Measurements from ENCODE around the gene SLC10A1. TPM values are rescaled to one million over a fixed set of nuclear protein-coding genes. Genes with fewer than 3 reads are reported as not detected.

Gene SLC10A1
- polyA plus RNA-seq, 1 donor (not counting 4 experiments of a cell fraction or from before 2014, with no cell fraction given): not detected

DNA sequence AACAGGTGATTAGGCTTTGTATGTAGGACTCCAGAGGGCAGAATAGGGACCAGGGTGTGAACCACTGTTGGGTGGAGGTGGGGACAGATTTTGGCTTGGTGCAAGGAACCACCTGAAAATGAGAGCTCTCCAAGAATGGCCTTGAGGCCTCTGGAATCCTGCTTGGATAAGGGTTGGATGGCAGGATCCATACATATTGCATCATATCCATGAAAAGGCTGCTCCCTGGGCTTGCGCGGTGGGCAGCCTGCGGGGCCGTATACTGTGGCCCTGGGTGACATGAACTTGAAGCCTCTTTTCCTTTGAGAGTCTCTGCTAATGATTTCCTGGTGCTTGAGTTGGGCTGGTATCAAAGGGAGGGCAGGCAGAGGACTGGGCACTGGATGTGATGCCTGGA lies 1.3 kb upstream of the SLC10A1 start:
- dilution Hi-C loops (cut with MboI; ENCODE audit: extremely low pct_ligation_motif_present, low sequenced_read_pairs): no loop called here
- H2AFZ ChIP-seq (ENCODE audit: control insufficient read depth, low read length): no peak overlapping the region
- H4K20me1 ChIP-seq (ENCODE audit: control insufficient read depth, extremely low read depth, insufficient read depth, low read length): no peaks in the 10 kb centered on the region
- H3K9ac ChIP-seq (ENCODE audit: control insufficient read depth, extremely low read depth, insufficient read depth, low read length): no peak overlapping the region
- no peaks in the 10 kb centered on the region for H3K27me3 ChIP-seq (ENCODE audit: control insufficient read depth, extremely low read depth, insufficient read depth, low read length)
- H3K9me1 ChIP-seq (ENCODE audit: control insufficient read depth, extremely low read depth, insufficient read depth, low read length): no peaks in the 10 kb centered on the region
- no peaks in the 10 kb centered on the region for H3K9me3 ChIP-seq (ENCODE audit: control insufficient read depth, low read depth, low read length)
- H3K79me2 ChIP-seq (ENCODE audit: control insufficient read depth, insufficient read depth, low read length): no peaks in the 10 kb centered on the region
- no peaks in the 10 kb centered on the region for H3K36me3 ChIP-seq (ENCODE audit: control insufficient read depth in 2 of 2, extremely low read depth in 1 of 2, insufficient read depth in 2 of 2, low read length in 2 of 2)
- TF ChIP-seq, protein P1, sequence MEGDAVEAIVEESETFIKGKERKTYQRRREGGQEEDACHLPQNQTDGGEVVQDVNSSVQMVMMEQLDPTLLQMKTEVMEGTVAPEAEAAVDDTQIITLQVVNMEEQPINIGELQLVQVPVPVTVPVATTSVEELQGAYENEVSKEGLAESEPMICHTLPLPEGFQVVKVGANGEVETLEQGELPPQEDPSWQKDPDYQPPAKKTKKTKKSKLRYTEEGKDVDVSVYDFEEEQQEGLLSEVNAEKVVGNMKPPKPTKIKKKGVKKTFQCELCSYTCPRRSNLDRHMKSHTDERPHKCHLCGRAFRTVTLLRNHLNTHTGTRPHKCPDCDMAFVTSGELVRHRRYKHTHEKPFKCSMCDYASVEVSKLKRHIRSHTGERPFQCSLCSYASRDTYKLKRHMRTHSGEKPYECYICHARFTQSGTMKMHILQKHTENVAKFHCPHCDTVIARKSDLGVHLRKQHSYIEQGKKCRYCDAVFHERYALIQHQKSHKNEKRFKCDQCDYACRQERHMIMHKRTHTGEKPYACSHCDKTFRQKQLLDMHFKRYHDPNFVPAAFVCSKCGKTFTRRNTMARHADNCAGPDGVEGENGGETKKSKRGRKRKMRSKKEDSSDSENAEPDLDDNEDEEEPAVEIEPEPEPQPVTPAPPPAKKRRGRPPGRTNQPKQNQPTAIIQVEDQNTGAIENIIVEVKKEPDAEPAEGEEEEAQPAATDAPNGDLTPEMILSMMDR (optimal IDR thresholded peaks at IDR 0.05 in 1 of 3, IDR thresholded peaks at IDR 0.05 in 1 of 3, conservative IDR thresholded peaks at IDR 0.05 in 1 of 3; ENCODE audit: extremely low read depth in 1 of 3, insufficient read depth in 2 of 3, low read length in 3 of 3): no peak
- no peak for TF ChIP-seq EZH2 (IDR thresholded peaks at IDR 0.05; ENCODE audit: low read length)
- no peak overlapping the region for H3K4me3 ChIP-seq (ENCODE audit: control insufficient read depth in 2 of 3, extremely low read depth in 1 of 3, insufficient read depth in 2 of 3, low read depth in 1 of 3, low read length in 3 of 3)
- H3K4me1 ChIP-seq (ENCODE audit: control insufficient read depth, extremely low read depth, insufficient read depth, low read length): no peaks in the 10 kb centered on the region
- H3K4me2 ChIP-seq (ENCODE audit: control insufficient read depth, extremely low read depth, insufficient read depth, low read depth, low read length): no peak overlapping the region
- FAIRE-seq (no peak), DNase-seq (ENCODE audit: low read depth, low spot score) (no peak)
- no peak overlapping the region for H3K27ac ChIP-seq (ENCODE audit: control insufficient read depth, insufficient read depth, low read length)

DNA sequence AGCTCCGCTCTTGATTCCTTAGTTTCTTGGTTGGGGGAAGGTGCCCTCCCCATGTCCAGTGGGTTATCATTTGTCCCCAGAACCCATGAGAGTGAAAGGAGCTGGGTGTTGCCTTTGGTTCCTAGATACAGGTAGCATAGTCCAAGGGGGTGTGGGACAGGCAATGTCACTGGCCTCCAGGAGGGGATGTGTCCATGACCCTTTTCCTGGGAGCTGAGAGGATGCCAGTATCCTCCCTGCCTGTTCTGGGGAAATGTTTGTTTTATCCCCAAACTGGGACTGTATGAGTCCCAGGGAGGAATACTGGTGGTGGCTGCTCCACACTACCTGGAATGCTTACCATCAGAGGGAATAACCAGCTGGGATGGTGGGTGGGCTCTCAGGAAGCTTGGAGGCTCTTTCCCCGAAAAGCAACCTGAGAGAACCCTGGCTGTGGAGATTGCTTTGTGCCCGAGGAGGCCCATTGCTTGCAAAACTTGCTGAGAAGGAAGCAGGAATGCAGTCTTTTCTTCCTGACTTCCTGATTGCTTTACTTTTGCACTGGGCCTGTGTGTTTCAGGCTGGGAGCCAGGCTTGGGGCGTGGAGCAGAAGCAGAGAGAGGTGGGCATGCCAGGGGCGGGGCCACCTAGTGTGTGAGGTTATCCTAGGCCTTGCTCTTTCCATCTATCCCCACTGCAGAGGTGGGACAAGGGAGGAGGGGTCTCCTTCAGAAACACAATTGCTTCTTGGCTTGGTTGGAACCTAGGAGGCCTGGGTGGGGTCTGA lies 715 bp upstream of the SLC10A1 start:
- no peak for FAIRE-seq
- H4K20me1 ChIP-seq (ENCODE audit: control insufficient read depth, extremely low read depth, insufficient read depth, low read length): no peaks in the 10 kb centered on the region
- H3K4me1 ChIP-seq (ENCODE audit: control insufficient read depth, extremely low read depth, insufficient read depth, low read length): no peaks in the 10 kb centered on the region
- peak overlapping the region; percentile 43 for H2AFZ ChIP-seq (ENCODE audit: control insufficient read depth, low read length)
- no peaks in the 10 kb centered on the region for H3K9me3 ChIP-seq (ENCODE audit: control insufficient read depth, low read depth, low read length)
- H3K36me3 ChIP-seq (ENCODE audit: control insufficient read depth in 2 of 2, extremely low read depth in 1 of 2, insufficient read depth in 2 of 2, low read length in 2 of 2): no peaks in the 10 kb centered on the region
- no peaks in the 10 kb centered on the region for H3K79me2 ChIP-seq (ENCODE audit: control insufficient read depth, insufficient read depth, low read length)
- no peaks in the 10 kb centered on the region for H3K9me1 ChIP-seq (ENCODE audit: control insufficient read depth, extremely low read depth, insufficient read depth, low read length)
- TF ChIP-seq, protein P1 (optimal IDR thresholded peaks at IDR 0.05 in 1 of 3, IDR thresholded peaks at IDR 0.05 in 1 of 3, conservative IDR thresholded peaks at IDR 0.05 in 1 of 3; ENCODE audit: extremely low read depth in 1 of 3, insufficient read depth in 2 of 3, low read length in 3 of 3): no peak
- TF ChIP-seq EZH2 (IDR thresholded peaks at IDR 0.05; ENCODE audit: low read length): no peak
- H3K27me3 ChIP-seq (ENCODE audit: control insufficient read depth, extremely low read depth, insufficient read depth, low read length): no peaks in the 10 kb centered on the region
- no peak overlapping the region for H3K4me2 ChIP-seq (ENCODE audit: control insufficient read depth, extremely low read depth, insufficient read depth, low read depth, low read length)
- no peak for DNase-seq (ENCODE audit: low read depth, low spot score)
- dilution Hi-C loops (cut with MboI; ENCODE audit: extremely low pct_ligation_motif_present, low sequenced_read_pairs): no loop called here
- no peak overlapping the region for H3K27ac ChIP-seq (ENCODE audit: control insufficient read depth, insufficient read depth, low read length)
- no peak overlapping the region for H3K9ac ChIP-seq (ENCODE audit: control insufficient read depth, extremely low read depth, insufficient read depth, low read length)
- no peak overlapping the region for H3K4me3 ChIP-seq (ENCODE audit: control insufficient read depth in 2 of 3, extremely low read depth in 1 of 3, insufficient read depth in 2 of 3, low read depth in 1 of 3, low read length in 3 of 3)

All from keratinocyte (primary cell).